ENCODE data around the gene RGS12. TPM values are rescaled to one million over a fixed set of nuclear protein-coding genes. Genes with fewer than 3 reads are reported as not detected.

RGS12 gene
- total RNA-seq, 1 experiment from 2014 or later: 36.0 TPM

DNA sequence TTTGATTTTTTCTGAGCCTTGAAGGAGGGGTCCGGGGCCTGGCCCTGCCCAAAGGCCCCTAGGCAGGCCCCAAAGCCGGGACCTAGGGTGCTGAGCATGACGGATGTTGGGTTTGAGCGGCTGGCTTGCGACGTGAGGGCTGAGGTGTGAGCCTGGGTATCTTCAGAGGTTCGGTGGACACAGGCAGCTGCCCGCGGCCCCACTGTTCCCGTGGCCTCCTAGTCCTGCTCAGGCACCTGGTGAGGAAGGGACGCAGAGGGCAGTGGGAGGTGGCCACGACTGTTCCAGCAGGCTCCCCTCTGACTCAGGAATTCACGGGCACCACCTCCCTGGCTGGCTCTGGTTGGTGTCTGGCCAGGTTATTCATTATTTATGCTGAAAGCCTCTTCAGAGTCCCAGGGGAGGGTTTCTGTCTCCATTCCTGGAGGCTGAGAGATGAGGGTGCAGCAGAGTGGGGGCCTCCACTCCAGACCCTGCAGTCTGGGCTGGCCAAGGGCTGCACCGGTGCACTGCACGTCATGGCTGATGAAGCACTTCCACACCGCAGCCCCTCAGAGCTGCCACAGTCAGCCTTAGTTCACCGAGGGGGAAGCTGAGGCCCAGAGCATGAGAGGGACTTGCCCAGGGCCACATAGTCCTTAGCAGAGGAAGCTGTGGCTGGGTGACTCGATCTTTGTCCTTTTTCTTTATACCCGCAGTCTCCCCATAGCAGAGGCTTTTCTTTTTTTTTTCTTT, 41.7 kb upstream of the RGS12 start:
- H3K4me1 Mint-ChIP-seq (ENCODE audit: insufficient read depth, unreplicated experiment): no peaks in the 10 kb centered on the region
- intact Hi-C loops (cut with micrococcal nuclease): no loop called here
- peak; percentile 18 for DNase-seq (ENCODE audit: unreplicated experiment)
- TF ChIP-seq, protein P1, sequence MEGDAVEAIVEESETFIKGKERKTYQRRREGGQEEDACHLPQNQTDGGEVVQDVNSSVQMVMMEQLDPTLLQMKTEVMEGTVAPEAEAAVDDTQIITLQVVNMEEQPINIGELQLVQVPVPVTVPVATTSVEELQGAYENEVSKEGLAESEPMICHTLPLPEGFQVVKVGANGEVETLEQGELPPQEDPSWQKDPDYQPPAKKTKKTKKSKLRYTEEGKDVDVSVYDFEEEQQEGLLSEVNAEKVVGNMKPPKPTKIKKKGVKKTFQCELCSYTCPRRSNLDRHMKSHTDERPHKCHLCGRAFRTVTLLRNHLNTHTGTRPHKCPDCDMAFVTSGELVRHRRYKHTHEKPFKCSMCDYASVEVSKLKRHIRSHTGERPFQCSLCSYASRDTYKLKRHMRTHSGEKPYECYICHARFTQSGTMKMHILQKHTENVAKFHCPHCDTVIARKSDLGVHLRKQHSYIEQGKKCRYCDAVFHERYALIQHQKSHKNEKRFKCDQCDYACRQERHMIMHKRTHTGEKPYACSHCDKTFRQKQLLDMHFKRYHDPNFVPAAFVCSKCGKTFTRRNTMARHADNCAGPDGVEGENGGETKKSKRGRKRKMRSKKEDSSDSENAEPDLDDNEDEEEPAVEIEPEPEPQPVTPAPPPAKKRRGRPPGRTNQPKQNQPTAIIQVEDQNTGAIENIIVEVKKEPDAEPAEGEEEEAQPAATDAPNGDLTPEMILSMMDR (IDR thresholded peaks at IDR 0.05; ENCODE audit: unreplicated experiment): no peak
- ChIA-PET CTCF (no interaction called here), POLR2A (no interaction called here)
- H3K4me3 Mint-ChIP-seq (ENCODE audit: unreplicated experiment): no peak overlapping the region
- H3K36me3 Mint-ChIP-seq (ENCODE audit: insufficient read depth, unreplicated experiment): no peaks in the 10 kb centered on the region
- H3K9me3 Mint-ChIP-seq (ENCODE audit: unreplicated experiment): no peaks in the 10 kb centered on the region
- BruUV-seq (replicated peaks): no TSS peak
- H3K27me3 Mint-ChIP-seq (ENCODE audit: insufficient read depth, unreplicated experiment): no peaks in the 10 kb centered on the region
- H3K27ac Mint-ChIP-seq (ENCODE audit: low read depth, unreplicated experiment): no peak overlapping the region

DNA sequence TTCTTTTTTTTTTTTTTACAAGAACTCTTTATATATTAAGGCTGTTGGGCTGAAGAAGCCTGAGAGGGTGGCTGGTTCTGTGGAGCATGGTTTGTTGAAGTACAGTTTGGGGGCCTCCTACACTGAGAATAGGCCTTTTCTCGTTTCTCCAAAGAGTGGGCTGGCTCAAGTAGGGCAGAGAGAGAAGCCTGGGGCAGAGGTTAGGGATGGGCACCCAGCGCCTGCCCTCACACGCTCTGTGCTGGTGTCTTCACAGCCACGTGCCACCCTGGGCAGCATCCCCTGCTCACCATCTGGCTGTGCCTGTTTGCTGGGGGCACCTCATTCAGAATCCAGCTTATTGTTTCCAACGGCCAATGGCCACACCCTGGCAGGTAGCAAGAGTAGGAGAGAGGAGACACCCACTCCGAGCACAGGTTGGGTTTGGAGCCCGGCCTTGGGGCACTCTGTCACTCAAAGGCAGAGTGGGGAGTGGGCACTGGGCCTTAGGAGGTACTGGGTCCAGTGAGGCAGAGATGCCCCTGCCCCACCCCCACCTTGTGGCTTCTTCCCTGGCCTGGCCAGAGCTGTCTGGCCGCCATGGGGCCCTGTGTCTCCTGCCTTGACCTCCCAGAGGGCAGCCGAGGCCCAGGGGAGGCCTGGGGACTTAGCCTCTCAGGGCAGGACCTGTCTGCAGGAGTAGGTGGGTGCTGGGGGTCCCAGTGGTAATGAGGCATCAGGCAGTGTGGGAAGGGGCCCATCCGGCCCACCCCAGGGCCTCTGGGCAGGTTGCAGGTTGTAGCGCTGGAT, 40.9 kb upstream of the RGS12 start:
- intact Hi-C loops (cut with micrococcal nuclease): no loop called here
- ChIA-PET POLR2A (no interaction called here), CTCF (no interaction called here)
- Mint-ChIP-seq H3K27ac (ENCODE audit: low read depth, unreplicated experiment) (no peak overlapping the region), H3K36me3 (ENCODE audit: insufficient read depth, unreplicated experiment) (no peaks in the 10 kb centered on the region), H3K9me3 (ENCODE audit: unreplicated experiment) (no peaks in the 10 kb centered on the region), H3K4me3 (ENCODE audit: unreplicated experiment) (no peak overlapping the region), H3K27me3 (ENCODE audit: insufficient read depth, unreplicated experiment) (no peaks in the 10 kb centered on the region), H3K4me1 (ENCODE audit: insufficient read depth, unreplicated experiment) (peaks cover 6% of the 10 kb centered on the region)
- no TSS peak for BruUV-seq (replicated peaks)
- TF ChIP-seq, protein P1 (IDR thresholded peaks at IDR 0.05; ENCODE audit: unreplicated experiment): no peak
- no peak for DNase-seq (ENCODE audit: unreplicated experiment)

DNA sequence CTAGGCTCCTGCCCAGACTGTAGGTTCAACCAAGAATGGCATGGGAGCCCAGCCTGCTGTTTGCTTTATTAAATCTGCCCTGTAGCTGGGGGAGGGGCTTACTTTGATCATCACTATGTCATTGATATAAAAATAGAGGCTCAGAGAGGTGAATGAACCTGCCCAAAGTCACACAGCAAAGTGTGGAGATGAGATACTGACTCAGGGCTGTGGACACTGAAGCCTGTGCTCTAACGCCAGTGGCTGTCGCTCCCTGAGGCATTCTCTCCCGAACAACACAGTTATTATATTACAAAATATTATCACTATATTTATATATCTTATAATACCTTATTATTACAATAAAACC, 40.4 kb upstream of the RGS12 start:
- no peak overlapping the region for H3K4me3 Mint-ChIP-seq (ENCODE audit: unreplicated experiment)
- POLR2A ChIA-PET: no interaction called here
- no peak for DNase-seq (ENCODE audit: unreplicated experiment)
- H3K4me1 Mint-ChIP-seq (ENCODE audit: insufficient read depth, unreplicated experiment): peaks cover 6% of the 10 kb centered on the region
- no peaks in the 10 kb centered on the region for H3K9me3 Mint-ChIP-seq (ENCODE audit: unreplicated experiment)
- CTCF ChIA-PET: no interaction called here
- intact Hi-C loops (cut with micrococcal nuclease): no loop called here
- no peaks in the 10 kb centered on the region for H3K27me3 Mint-ChIP-seq (ENCODE audit: insufficient read depth, unreplicated experiment)
- no peaks in the 10 kb centered on the region for H3K36me3 Mint-ChIP-seq (ENCODE audit: insufficient read depth, unreplicated experiment)
- TF ChIP-seq, protein P1 (IDR thresholded peaks at IDR 0.05; ENCODE audit: unreplicated experiment): no peak
- no TSS peak for BruUV-seq (replicated peaks)
- H3K27ac Mint-ChIP-seq (ENCODE audit: low read depth, unreplicated experiment): no peak overlapping the region

DNA sequence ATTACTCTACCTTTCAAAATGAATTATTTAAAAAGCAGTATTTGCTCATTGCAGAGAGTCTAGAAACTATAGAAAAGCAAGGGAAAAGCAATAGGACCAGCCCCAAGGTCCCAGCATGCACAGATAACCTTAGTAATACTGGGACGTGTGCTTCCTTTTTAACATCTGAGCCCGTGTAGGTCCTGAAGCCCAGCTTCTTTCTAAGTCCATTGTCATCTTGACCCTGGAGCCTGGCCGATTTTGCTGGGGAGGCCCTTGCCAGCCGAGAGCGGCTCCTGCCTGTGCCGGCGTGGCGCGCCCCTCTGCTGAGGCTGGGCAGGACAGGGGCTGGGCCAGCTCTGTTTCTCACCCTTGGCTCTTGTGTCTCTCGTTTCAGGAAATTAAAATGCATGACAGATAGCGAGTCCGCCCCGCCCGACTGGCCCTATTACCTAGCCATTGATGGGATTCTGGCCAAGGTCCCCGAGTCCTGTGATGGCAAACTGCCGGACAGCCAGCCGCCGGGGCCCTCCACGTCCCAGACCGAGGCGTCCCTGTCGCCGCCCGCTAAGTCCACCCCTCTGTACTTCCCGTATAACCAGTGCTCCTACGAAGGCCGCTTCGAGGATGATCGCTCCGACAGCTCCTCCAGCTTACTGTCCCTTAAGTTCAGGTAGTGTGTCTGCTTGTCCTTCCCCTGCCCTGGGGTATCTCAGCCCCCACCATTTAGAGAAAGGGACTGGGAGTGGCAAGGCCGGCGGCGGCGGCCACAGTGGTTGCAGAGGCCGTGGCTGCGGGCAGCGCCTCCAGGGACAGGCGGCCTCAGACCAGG, 39.8 kb upstream of the RGS12 start:
- H3K4me1 Mint-ChIP-seq (ENCODE audit: insufficient read depth, unreplicated experiment): peaks cover 6% of the 10 kb centered on the region
- POLR2A ChIA-PET: no interaction called here

More for the DNA sequence above, 39.8 kb upstream of the RGS12 start:
- CTCF ChIA-PET: no interaction called here
- no peaks in the 10 kb centered on the region for H3K9me3 Mint-ChIP-seq (ENCODE audit: unreplicated experiment)
- BruUV-seq (replicated peaks): no TSS peak
- no peak overlapping the region for H3K27ac Mint-ChIP-seq (ENCODE audit: low read depth, unreplicated experiment)
- no peak overlapping the region for H3K4me3 Mint-ChIP-seq (ENCODE audit: unreplicated experiment)
- TF ChIP-seq, protein P1 (IDR thresholded peaks at IDR 0.05; ENCODE audit: unreplicated experiment): no peak
- no peaks in the 10 kb centered on the region for H3K27me3 Mint-ChIP-seq (ENCODE audit: insufficient read depth, unreplicated experiment)
- intact Hi-C loops (cut with micrococcal nuclease): no loop called here
- no peak for DNase-seq (ENCODE audit: unreplicated experiment)
- no peaks in the 10 kb centered on the region for H3K36me3 Mint-ChIP-seq (ENCODE audit: insufficient read depth, unreplicated experiment)

Data from MCF 10A (cell line).